A549 (cell line): ENCODE measurements around the gene MORN1. TPM values are rescaled to one million over a fixed set of nuclear protein-coding genes. Genes with fewer than 3 reads are reported as not detected.

Source experiments
- ATAC-seq, 2 experiments: fragments of 200-7000 bp in 1 of 2; fragments of >200 bp in 1 of 2; cut with Nextera tagmentation in 1 of 2; cut with Tn5 transposase in 1 of 2; 3 replicates each; pipeline versions ENCODE4 v1.8.0 to v1.9.1; 2018 to 2020; ENCODE audit warnings: mild to moderate bottlenecking in 1 of 2, moderate library complexity in 1 of 2
- CTCF ChIA-PET: fragments of 300-600 bp; sonication (Branson Sonifier 250); formaldehyde crosslinking; extraction: SDS; loops from one replicate; lab custom pipeline; 2021; ENCODE audit warnings: antibody characterized with exemption, inconsistent platforms; lab: Yijun Ruan, JAX
- POLR2A ChIA-PET: fragments of 350-600 bp; formaldehyde crosslinking; extraction: SDS; loops from one replicate; lab custom pipeline; 2021; ENCODE audit warnings: antibody characterized with exemption, inconsistent platforms; lab: Yijun Ruan, JAX
- DNase-seq, 2 experiments: peaks; one replicate each; pipeline versions ENCODE4 v3.0.0 to v3.0.0-alpha.2; 2011 to 2016; ENCODE audit warnings: low read depth in 1 of 2, low spot score in 1 of 2
- FAIRE-seq: peaks from 2 replicates; lab custom pipeline; 2011; peaks lifted over from hg19 to GRCh38; lab: Jason Lieb, UNC
- H3K27ac ChIP-seq, 2 experiments: fragments of >200 bp; sonication (Bioruptor Twin); formaldehyde crosslinking; 3 replicates each; pipeline ENCODE4 v1.5.1; 2016 to 2017
- H3K4me1 ChIP-seq: fragments of >200 bp; sonication (Bioruptor Twin); formaldehyde crosslinking; 3 replicates; pipeline ENCODE4 v1.6.1; 2016
- H3K4me2 ChIP-seq: fragments of >200 bp; sonication (Bioruptor Twin); formaldehyde crosslinking; 3 replicates; pipeline ENCODE4 v1.6.1; 2016
- H3K4me3 ChIP-seq: fragments of >200 bp; sonication (Bioruptor Twin); formaldehyde crosslinking; 3 replicates; pipeline ENCODE4 v1.5.1; 2016
- H3K9me3 ChIP-seq: fragments of >200 bp; sonication (Bioruptor Twin); formaldehyde crosslinking; 3 replicates; pipeline ENCODE4 v1.6.1; 2016
- ATOH8 ChIP-seq: fragments of 250-450 bp; sonication (Bioruptor Pico); IDR thresholded peaks from 2 replicates; pipeline ENCODE4 v1.5.0; 2020; ENCODE audit warnings: low read depth, mild to moderate bottlenecking, moderate library complexity
- CBX8 ChIP-seq: fragments of 200-600 bp; sonication (generic); IDR thresholded peaks from 2 replicates; pipeline ENCODE4 v1.6.1; 2016
- CEBPB ChIP-seq, 2 experiments: fragments of >200 bp in 1 of 2; sonication (Bioruptor Twin) in 1 of 2; formaldehyde crosslinking in 1 of 2; IDR thresholded peaks; 2 replicates each; pipeline ENCODE4 v1.6.1; 2012 to 2016
- CTCF ChIP-seq: fragments of >200 bp; sonication (Bioruptor Twin); formaldehyde crosslinking; IDR thresholded peaks from 3 replicates; pipeline ENCODE4 v1.5.1; 2016
- E2F6 ChIP-seq: IDR thresholded peaks from 2 replicates; pipeline ENCODE4 v1.6.1; 2012; ENCODE audit warnings: low read depth, borderline replicate concordance
- EP300 ChIP-seq, 2 experiments: fragments of >200 bp; sonication (Bioruptor Twin); formaldehyde crosslinking; IDR thresholded peaks; 2 replicates in 1 of 2; 3 replicates in 1 of 2; pipeline ENCODE4 v1.6.1; 2016 to 2017
- FOSB ChIP-seq: fragments of 250-450 bp; sonication (Bioruptor Pico); IDR thresholded peaks from 2 replicates; pipeline ENCODE4 v1.5.0; 2020; ENCODE audit warnings: mild to moderate bottlenecking, moderate library complexity
- FOXS1 ChIP-seq: fragments of 250-450 bp; sonication (Bioruptor Pico); IDR thresholded peaks from 2 replicates; pipeline ENCODE4 v1.5.0; 2020; ENCODE audit warnings: mild to moderate bottlenecking, moderate library complexity
- GATA3 ChIP-seq: IDR thresholded peaks from 2 replicates; pipeline ENCODE4 v1.6.1; 2012; ENCODE audit warnings: borderline replicate concordance
- HDAC2 ChIP-seq: fragments of 200-600 bp; sonication (generic); IDR thresholded peaks from 2 replicates; pipeline ENCODE4 v1.6.1; 2016
- HMGXB4 ChIP-seq: fragments of 250-450 bp; sonication (Bioruptor Pico); IDR thresholded peaks from 2 replicates; pipeline ENCODE4 v1.5.0; 2021; ENCODE audit warnings: mild to moderate bottlenecking, moderate library complexity, borderline replicate concordance
- HOXA7 ChIP-seq: fragments of 250-450 bp; sonication (Bioruptor Pico); IDR thresholded peaks from 2 replicates; pipeline ENCODE4 v1.5.0; 2020; ENCODE audit warnings: mild to moderate bottlenecking, moderate library complexity
- HOXB5 ChIP-seq: fragments of 250-450 bp; sonication (Bioruptor Pico); IDR thresholded peaks from 2 replicates; pipeline ENCODE4 v1.5.0; 2020; ENCODE audit warnings: mild to moderate bottlenecking, moderate library complexity
- JUNB ChIP-seq: fragments of >200 bp; sonication (Bioruptor Twin); formaldehyde crosslinking; IDR thresholded peaks from 2 replicates; pipeline ENCODE4 v1.6.1; 2016
- KDM1A ChIP-seq: fragments of 200-600 bp; sonication (generic); IDR thresholded peaks from 2 replicates; pipeline ENCODE4 v1.6.1; 2016; ENCODE audit warnings: low read depth, mild to moderate bottlenecking
- KDM5A ChIP-seq: fragments of 200-600 bp; sonication (generic); IDR thresholded peaks from 2 replicates; pipeline ENCODE4 v1.6.1; 2016; ENCODE audit warnings: antibody characterized with exemption, mild to moderate bottlenecking
- MYC ChIP-seq: IDR thresholded peaks from 2 replicates; pipeline ENCODE4 v1.6.1; 2012; ENCODE audit warnings: mild to moderate bottlenecking, inconsistent platforms, low read length, improper control_type of control experiment, borderline replicate concordance
- NR3C1 ChIP-seq: fragments of >200 bp; sonication (Bioruptor Twin); formaldehyde crosslinking; IDR thresholded peaks from 3 replicates; pipeline ENCODE4 v1.6.1; 2017
- POLR2A ChIP-seq: IDR thresholded peaks from 2 replicates; pipeline ENCODE4 v1.6.1; 2012; ENCODE audit warnings: mild to moderate bottlenecking, low read length
- POLR2AphosphoS2 ChIP-seq: conservative IDR thresholded peaks from 2 replicates; pipeline ENCODE4 v1.6.1; 2012; ENCODE audit warnings: low read length, improper control_type of control experiment, inconsistent platforms
- RARB ChIP-seq: fragments of 250-450 bp; sonication (Bioruptor Pico); IDR thresholded peaks from 2 replicates; pipeline ENCODE4 v1.8.0; 2021; ENCODE audit warnings: mild to moderate bottlenecking, moderate library complexity
- REST ChIP-seq: fragments of 200-600 bp; sonication (generic); IDR thresholded peaks from 2 replicates; pipeline ENCODE4 v1.6.1; 2016; ENCODE audit warnings: antibody characterized with exemption, mild to moderate bottlenecking, moderate library complexity
- RNF2 ChIP-seq: fragments of 200-600 bp; sonication (generic); IDR thresholded peaks from 2 replicates; pipeline ENCODE4 v1.6.1; 2016; ENCODE audit warnings: low read depth, mild to moderate bottlenecking, antibody characterized with exemption, moderate library complexity, borderline replicate concordance
- TP53 ChIP-seq: fragments of 250-450 bp; sonication (Bioruptor Pico); IDR thresholded peaks from 2 replicates; pipeline ENCODE4 v1.5.0; 2021; ENCODE audit warnings: mild to moderate bottlenecking, moderate library complexity
- ZNF302 ChIP-seq: fragments of 250-450 bp; sonication (Bioruptor Pico); IDR thresholded peaks from 2 replicates; pipeline ENCODE4 v1.9.0; 2021; ENCODE audit warnings: inconsistent platforms, mild to moderate bottlenecking, moderate library complexity
- WGBS: methylation state at CpG from one replicate; pipeline ENCODE4 v1.1.6; 2017; ENCODE audit errors: missing lambda C conversion rate; 5-methylcytosine and 5-hydroxymethylcytosine counted together
- polyA plus RNA-seq, 4 experiments: library from polyadenylated mRNA; depleted of rRNA in 3 of 4; stranded (reverse); fragments of >200 nt; fragmentation: RNase III in 1 of 4; extraction: RNeasy Plus Mini Kit Qiagen cat#74134 plus additional on column Dnase treatment in 1 of 4; gene quantifications; 2 replicates in 3 of 4; 3 replicates in 1 of 4; pipeline ENCODE4 v1.2.3, GENCODE V29; 2011 to 2017

The MORN1 gene
- polyA plus RNA-seq, 2 of the 4 experiments (the other 2 are of a cell fraction) = 6.9 to 8.9 TPM

- no peaks in the 10 kb centered on the region for H3K9me3 ChIP-seq
- ChIA-PET POLR2A (no interaction called here), CTCF (interaction anchor here (0.5 to 16.3 kb wide), 5 partner anchors 30 to 185 kb away, joined by 3 to 267 read pairs (median 3); partner anchors contain the start of gene FAAP20)
- H3K4me3 ChIP-seq = no peak overlapping the region
- H3K4me2 ChIP-seq = no peak overlapping the region
- no CpG with 5 or more reads among the region's 41 CpGs for WGBS
- FAIRE-seq = no peak
- DNase-seq = no peak
- H3K27ac ChIP-seq = no peak overlapping the region
- TF ChIP-seq EP300 (IDR thresholded peaks at IDR 0.05) (no peak), POLR2A (no peak), POLR2AphosphoS2 (no peak), KDM5A (no peak), HOXA7 (CRISPR knock-in tag) (no peak), FOXS1 (no peak), HOXB5 (no peak), HMGXB4 (no peak), ZNF302 (CRISPR knock-in tag) (no peak), TP53 (CRISPR knock-in tag) (no peak), CBX8 (no peak), CEBPB (IDR thresholded peaks at IDR 0.05) (no peak), NR3C1 (no peak), RNF2 (no peak), GATA3 (no peak), ATOH8 (CRISPR knock-in tag) (no peak), E2F6 (no peak), CTCF (no peak)
- H3K4me1 ChIP-seq = peaks cover 3% of the 10 kb centered on the region; the same call in 1 of the 3 replicates
- no peak for ATAC-seq
These were observed 6.3 kb downstream of the MORN1 start for GRCh38 chr1:2384941-2385481.

- no peak for FAIRE-seq
- 91% methylated on average over 19 of the region's 21 CpGs for WGBS
- Histone ChIP-seq H3K4me1 (no peaks in the 10 kb centered on the region), H3K4me3 (no peak overlapping the region), H3K27ac (no peak overlapping the region), H3K9me3 (no peaks in the 10 kb centered on the region), H3K4me2 (no peak overlapping the region)
- POLR2A ChIA-PET = interaction anchor here (1.0 kb wide), 1 partner anchor 189 kb away, joined by 5 read pairs; no protein-coding TSS in a partner anchor
- no peak for DNase-seq
- CTCF ChIA-PET = interaction anchor here (0.6 to 16.3 kb wide), 8 partner anchors 14 to 245 kb away, joined by 3 to 267 read pairs (median 4); partner anchors contain the start of gene FAAP20
- ATAC-seq = no peak
- no peak for TF ChIP-seq FOSB (CRISPR knock-in tag)
- no peak for TF ChIP-seq NR3C1
- TF ChIP-seq HOXA7 (CRISPR knock-in tag) = no peak
- TF ChIP-seq JUNB = no peak
- no peak for TF ChIP-seq POLR2A
- TF ChIP-seq RARB (CRISPR knock-in tag) = no peak
- no peak for TF ChIP-seq KDM1A
- no peak for TF ChIP-seq CTCF
- no peak for TF ChIP-seq TP53 (CRISPR knock-in tag)
- TF ChIP-seq MYC = no peak
- no peak for TF ChIP-seq REST
- TF ChIP-seq HDAC2 = no peak
- no peak for TF ChIP-seq ZNF302 (CRISPR knock-in tag)
These were observed 7.1 kb downstream of the MORN1 start for GRCh38 chr1:2384130-2384860.
